ENCODE data around the gene TMED6.

The TMED6 gene

GRCh38 chr16:69322343-69322742, 29.2 kb downstream of the TMED6 start:
- DNase-seq = no peak

- no peak for DNase-seq
Observed at GRCh38 chr16:69321080-69321479, 30.5 kb downstream of the TMED6 start.

GRCh38 chr16:69320740-69321073, 30.9 kb downstream of the TMED6 start:
- no peak for DNase-seq

DNA sequence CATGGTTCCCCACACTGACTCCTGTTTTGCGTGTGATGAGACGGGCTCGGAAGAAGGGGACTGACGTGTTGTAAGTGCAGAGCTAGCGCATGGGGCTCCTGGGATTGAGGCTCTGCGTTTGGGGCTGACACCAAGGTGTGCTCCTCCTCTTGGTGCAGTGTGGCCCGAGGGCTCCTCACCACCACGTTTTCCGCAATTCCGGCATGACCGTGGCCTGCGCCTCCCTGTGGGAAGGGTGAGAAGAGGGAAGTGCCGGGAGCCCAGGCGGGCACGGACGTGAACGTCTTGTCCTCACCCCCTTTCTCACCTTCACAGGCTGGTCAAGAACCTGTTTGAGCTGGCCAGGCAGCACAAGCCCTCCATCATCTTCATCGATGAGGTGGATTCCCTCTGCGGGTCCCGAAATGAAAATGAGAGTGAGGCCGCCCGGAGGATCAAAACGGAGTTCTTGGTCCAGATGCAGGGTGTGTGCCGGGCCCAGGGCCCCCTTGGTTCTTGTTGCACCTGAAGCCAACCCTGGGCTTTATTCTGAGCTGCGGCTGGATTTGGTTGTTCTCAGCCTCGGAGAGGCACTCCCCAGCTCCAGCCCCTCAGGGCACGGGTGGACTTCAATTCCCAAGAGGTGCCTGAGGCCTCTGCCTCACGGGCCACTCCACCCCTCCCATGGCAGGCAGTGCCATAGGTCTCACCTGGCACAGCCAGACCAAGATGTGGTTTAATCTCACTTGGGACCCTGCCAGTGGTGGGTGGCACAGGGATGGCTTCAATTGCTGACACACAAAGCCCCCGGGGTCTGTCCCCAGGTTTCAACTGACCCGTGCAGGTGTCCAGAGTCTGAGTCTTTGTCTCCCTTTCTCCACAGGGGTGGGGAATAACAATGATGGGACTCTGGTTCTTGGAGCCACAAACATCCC, 31.5 kb downstream of the TMED6 start:
- no peak for DNase-seq

DNA sequence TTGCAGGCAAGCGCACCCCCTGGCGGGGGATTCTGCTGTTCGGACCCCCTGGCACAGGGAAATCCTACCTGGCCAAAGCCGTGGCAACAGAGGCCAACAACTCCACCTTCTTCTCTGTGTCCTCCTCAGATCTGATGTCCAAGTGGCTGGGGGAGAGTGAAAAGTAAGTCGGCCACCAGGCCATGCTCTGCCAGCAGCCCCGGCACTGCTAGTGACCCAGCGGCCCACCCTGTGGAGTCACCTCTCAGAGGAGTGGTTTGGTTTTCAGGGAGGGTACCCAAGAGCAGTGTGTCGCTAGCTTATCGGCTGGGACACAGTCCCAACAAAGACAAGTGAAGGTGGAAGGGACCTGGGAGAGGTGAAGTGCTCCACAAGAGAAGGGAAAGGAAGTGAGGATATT, 32.2 kb downstream of the TMED6 start:
- no peak for DNase-seq

GRCh38 chr16:69318911-69319289, 32.7 kb downstream of the TMED6 start:
- DNase-seq = no peak

- DNase-seq = no peak
Observed at GRCh38 chr16:69318177-69318910, 33.2 kb downstream of the TMED6 start.

DNA sequence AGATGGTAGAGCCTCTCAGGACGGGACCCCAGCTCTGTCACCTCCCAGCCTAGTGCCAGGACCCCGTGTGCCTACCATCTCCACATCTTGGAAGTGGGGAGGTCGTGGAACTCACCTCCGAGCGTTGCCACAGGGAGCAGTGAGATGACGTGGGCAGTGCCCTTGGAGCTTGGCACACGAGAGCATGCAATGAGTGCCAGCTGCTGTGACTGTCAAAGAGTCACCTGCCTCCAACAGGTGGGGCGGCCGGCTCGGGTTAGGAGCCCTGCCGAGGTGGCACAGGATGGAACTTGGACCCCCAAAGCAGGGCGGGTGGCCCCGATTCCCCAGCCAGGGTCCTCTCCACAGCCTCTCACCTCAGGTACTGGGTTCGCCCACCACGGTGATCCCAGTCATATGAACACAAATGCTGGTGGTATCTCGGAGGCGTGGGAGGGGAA, 35.0 kb downstream of the TMED6 start:
- no peak for DNase-seq

- no peak for DNase-seq
Observed at GRCh38 chr16:69315486-69316311, 35.9 kb downstream of the TMED6 start.

DNA sequence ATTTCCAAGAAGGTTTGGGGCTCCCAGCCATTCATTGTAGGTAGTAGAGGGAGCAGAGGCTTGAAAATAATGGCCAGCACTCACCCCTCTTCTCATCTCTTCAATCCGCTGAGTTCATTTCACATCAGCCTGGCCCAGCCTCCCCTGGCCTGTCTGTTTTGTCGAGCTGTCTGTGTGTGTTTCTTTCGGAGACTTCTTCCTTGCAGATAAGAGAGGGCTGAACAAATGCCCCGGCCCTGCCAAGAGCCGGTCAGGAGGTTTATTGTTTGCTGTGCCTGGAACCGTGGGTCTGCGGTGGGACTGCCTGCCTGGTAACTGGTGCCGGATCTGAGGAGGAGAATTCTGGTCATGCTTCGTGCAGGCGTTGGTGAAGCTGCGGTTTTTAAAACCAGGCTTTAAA, 37.1 kb downstream of the TMED6 start:
- no peak for DNase-seq

DNA sequence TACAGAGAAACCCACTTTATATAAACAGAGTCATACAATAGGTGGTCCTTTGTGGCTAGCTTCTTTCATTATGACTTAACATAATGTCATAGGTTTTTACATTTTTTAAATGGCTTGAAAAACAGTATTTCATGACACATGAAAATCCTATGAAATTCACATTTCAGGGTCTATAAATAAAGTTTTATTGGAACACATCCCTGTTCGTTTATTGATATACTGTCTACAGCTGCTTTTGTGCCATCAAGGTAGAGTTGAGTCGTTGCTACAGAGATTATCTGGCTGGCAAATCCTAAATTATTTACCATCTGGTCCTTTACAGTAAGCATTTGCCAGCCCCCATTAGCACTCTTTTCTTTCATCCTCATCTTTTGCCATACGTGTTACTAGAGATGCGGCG, 38.1 kb downstream of the TMED6 start:
- DNase-seq = no peak

- DNase-seq = no peak
Observed at GRCh38 chr16:69311533-69312387, 39.8 kb downstream of the TMED6 start.

DNA sequence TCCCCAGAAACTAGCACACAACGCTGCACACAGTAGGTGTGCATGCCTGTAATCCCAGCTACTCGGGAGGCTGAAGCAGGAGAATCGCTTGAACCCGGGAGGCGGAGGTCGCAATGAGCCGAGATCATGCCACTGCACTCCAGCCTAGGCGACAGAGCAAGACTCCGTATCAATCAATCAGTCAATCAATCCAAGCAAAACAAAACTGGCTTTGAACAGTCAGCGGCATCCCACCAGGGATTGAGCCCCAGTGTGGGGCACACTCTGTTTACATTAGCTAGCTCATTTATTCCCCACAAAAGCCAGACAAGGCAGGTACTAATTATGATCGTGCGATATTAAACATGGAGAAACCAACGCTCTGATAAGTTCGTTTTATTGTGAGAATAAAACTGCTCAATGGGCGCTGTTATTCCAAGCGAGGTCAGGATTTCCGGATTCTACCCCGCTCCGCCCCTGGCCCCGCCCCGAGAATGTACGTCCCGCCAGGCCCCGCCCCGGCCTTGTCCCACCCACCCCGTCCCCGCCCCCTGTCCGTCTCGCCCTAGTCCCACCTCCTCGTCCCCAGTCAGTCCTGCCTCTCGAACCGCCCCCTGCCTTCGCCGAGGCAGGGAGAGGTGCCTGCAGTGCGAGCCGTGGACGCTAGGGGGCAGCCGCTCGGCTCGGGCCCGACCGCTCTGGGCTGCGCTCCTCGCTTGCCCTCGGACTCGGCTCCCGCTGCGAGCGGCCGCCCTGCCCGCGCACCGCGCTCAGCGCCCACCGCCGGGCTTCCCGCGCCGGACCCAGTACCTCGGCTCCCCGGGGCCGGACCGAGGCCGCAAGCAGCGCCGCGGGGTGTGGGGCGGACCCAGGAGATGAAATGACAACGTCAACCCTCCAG, 40.7 kb downstream of the TMED6 start, which contains the start of gene VPS4A:
VPS4A (plus strand) TSS at position 698 of the 880 bp plus-strand sequence; CDS start at position 860, 162 bp downstream.
- peak; percentile 96 for DNase-seq

- no peak for DNase-seq
Observed at GRCh38 chr16:69309316-69309715, 42.3 kb downstream of the TMED6 start.

GRCh38 chr16:69307856-69308255, 43.7 kb downstream of the TMED6 start:
- no peak for DNase-seq

DNA sequence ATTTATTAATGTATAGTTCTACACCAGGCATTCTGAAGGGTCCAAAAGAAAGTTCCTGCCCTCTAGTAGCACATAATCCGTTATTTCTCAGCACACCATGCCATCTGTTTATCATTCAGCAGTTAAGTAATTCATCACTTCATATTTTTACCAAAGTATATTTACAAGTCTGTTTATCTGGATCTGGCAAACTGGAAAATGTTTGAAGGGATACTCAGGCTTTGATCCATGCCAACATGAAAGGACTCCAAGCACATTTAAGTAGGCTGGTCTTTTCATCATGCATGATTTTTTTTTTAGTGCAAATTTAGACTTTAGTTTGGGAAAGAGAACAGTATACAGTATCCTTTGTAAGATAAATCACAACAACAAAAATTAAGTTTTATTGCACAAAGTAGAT, 44.5 kb downstream of the TMED6 start:
- DNase-seq = no peak

- no peak for DNase-seq
Observed at GRCh38 chr16:69306031-69306430, 45.6 kb downstream of the TMED6 start.

DNA sequence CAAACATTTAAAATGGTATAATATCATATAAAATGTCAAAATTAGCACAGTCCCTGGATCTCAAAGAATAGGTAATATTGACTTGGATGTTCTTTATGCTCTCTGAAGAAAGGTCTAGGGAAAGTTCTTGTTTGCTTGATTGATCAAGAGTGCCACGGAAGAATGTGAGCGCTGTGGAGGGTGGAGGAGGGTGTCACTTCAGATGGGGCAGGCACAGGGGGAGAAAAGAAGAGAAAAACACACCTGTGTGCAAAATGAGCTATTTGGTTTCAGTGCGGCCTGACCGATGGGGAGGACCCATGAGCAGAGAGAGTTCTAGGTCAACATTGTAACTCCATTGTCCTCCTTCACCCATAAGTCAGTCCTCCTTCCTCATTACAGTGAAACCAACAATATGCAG, 49.3 kb downstream of the TMED6 start:
- no peak for DNase-seq

- DNase-seq = no peak
Observed at GRCh38 chr16:69301861-69302260, 49.7 kb downstream of the TMED6 start.

GRCh38 chr16:69301187-69301586, 50.4 kb downstream of the TMED6 start:
- DNase-seq = no peak

DNA sequence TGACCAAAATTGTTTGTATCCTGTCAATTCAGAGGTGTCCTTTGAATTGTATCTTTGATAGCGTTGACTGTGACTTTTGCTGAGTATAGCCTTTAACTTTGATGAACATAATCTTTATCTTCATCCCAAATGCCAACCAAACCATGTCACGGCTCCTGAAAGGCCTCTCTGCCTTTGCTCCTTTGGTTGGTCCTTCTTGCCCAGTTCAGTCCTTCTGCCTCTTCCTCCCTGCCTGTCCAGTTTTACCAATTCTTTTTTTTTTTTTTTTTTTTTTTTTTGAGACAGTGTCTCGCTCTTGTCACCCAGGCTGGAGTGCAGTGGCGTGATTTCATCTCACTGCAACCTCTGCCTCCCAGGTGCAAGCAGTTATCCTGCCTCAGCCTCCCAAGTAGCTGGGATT, 53.3 kb downstream of the TMED6 start:
- no peak for DNase-seq

Data from fibroblast of upper back skin (primary cell).